ENCODE measurements around the gene TNXB.
"Not testable (repeated sequence)": the region's sequence is repeated elsewhere in the genome, so short reads cannot be mapped to it uniquely, and the experiment has no call there.

TNXB gene

GRCh38 chr6:32035283-32036013 is 73.7 kb downstream of the TNXB start:
- not testable (repeated sequence) for DNase-seq

DNA sequence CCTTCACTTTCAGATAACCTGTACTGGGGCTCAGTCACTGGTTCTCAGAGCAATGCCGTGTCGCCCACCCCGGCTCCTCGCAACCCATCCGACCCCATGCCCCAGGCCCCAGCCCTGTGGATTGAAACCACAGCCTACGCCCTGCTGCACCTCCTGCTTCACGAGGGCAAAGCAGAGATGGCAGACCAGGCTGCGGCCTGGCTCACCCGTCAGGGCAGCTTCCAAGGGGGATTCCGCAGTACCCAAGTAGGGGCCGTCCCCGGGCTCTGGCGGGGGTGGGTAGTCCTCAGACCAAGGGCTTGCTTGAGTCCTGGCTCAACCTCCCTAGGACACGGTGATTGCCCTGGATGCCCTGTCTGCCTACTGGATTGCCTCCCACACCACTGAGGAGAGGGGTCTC is 79.6 kb downstream of the TNXB start:
- DNase-seq, result not testable (repeated sequence)

DNA sequence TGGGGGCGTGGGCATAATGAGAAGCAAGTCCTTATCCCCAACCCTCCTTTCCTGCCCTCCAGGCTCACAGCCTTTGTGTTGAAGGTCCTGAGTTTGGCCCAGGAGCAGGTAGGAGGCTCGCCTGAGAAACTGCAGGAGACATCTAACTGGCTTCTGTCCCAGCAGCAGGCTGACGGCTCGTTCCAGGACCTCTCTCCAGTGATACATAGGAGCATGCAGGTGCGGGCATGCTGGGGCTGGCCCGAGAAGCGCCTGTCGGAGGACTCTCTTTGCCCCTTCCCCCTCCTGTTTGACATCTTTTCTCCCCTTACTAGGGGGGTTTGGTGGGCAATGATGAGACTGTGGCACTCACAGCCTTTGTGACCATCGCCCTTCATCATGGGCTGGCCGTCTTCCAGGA is 80.5 kb downstream of the TNXB start:
- DNase-seq, result not testable (repeated sequence)

- not testable (repeated sequence) for DNase-seq
Measured at GRCh38 chr6:32022100-32022499, 87.0 kb downstream of the TNXB start.

DNA sequence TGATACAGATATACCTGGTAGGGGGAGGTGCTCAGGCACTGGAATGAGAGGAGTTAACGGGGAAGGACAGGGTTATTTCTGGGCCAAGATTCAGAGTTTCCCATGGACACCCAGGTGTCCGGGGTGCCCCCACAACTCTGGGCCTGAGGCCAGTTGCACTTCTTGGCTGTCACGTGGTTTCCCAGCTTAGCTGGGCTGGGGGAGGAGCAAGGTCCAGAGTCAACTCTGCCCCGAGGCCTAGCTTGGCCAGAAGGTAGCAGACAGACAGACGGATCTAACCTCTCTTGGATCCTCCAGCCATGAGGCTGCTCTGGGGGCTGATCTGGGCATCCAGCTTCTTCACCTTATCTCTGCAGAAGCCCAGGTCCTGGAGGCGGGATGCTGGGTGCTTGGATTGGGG is 94.6 kb downstream of the TNXB start, which contains the start of gene C4B:
C4B (plus strand) TSS at position 249 of the 400 bp plus-strand sequence; CDS start at position 300, 51 bp downstream.
- not testable (repeated sequence) for DNase-seq

DNA sequence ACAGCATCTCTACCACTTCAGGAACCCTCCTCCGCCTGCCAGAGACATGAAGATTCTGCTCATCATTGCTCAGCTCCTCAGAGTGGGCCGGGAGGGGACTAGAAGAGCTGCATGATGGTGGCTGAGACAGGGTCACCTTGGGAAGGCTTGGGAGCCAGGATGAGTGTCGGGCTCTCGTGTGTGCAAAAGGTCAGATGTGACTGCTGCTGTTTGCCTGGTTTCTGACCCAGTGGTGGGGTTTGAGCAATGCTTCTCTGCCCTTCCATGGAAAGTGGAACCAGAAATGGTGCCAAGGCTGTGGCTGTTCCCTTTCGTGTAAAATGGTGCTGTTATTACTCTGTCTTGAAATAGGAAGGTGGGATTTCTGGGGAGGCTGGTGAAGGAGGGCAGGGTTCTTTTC is 95.4 kb downstream of the TNXB start:
- DNase-seq, result not testable (repeated sequence)

- DNase-seq, result not testable (repeated sequence)
Measured at GRCh38 chr6:32012941-32013617, 96.1 kb downstream of the TNXB start.

GRCh38 chr6:32010856-32011530 is 98.1 kb downstream of the TNXB start:
- not testable (repeated sequence) for DNase-seq

DNA sequence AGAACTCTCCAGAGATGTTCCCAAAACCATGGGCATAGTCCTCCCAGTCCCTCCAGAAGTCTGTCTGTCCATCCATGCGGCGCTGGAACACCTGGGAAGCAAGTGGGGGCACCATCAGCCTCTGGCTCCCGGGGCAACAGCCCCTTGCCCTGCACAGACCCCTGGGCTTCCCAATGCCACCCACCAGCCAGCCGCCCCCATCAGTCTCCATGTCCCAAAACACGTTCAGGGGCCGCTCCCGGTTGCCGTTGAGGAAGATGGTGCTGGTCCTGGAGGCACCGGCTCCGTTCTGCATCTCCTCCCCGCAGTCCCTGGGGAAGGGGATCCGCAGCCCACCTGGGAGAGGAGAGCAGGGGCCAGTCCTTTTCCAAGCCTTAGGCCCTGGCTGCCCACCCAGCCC is 99.6 kb downstream of the TNXB start:
- not testable (repeated sequence) for DNase-seq

DNA sequence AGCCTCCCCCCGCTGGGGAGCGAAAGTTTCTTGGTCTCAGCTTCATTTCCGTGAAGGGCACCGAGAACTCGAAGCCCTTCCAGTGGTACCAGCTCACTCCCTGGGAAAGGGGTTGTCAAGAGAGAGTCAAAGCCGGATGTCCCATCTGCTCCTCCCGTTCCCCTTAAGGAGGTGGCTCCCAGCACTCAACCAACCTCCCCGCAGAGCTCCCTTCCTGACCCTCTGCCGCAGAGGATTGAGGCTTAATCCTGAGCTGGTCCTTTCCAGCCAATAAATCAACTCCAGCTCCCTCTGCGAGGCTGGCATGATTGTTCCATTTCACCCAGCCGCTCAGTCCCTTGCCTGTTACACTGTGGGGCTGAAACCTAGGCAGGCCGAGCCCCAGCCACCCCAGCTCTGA is 100.5 kb downstream of the TNXB start:
- DNase-seq, result not testable (repeated sequence)

- DNase-seq, result not testable (repeated sequence)
Measured at GRCh38 chr6:32008037-32008436, 101.1 kb downstream of the TNXB start.

DNA sequence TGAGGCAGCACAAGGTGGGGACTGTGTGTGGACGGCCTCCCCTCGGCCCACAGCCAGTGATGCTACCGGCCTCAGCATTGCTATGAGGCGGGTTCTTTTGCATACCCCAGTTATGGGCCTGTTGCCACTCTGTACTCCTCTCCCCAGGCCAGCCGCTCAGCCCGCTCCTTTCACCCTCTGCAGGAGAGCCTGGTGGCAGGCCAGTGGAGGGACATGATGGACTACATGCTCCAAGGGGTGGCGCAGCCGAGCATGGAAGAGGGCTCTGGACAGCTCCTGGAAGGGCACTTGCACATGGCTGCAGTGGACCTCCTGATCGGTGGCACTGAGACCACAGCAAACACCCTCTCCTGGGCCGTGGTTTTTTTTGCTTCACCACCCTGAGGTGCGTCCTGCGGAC is 102.1 kb downstream of the TNXB start:
- not testable (repeated sequence) for DNase-seq

DNA sequence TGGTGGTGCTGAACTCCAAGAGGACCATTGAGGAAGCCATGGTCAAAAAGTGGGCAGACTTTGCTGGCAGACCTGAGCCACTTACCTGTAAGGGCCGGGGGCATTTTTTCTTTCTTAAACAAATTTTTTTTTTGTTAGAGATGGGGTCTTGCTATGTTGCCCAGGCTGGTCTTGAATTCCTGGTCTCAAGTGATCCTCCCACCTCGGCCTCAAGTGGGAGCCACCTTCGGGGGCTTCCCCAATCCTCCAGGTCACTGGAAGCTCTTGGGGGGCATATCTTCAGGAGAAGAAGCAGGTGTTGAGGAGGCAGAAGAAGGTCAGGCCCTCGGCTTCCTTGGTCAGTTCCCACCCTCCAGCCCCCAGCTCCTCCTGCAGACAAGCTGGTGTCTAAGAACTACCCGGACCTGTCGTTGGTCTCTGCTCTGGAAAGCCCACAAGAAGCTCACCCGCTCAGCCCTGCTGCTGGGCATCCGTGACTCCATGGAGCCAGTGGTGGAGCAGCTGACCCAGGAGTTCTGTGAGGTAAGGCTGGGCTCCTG is 103.1 kb downstream of the TNXB start:
- not testable (repeated sequence) for DNase-seq

- DNase-seq, result not testable (repeated sequence)
Measured at GRCh38 chr6:32005538-32005880, 103.6 kb downstream of the TNXB start.

DNA sequence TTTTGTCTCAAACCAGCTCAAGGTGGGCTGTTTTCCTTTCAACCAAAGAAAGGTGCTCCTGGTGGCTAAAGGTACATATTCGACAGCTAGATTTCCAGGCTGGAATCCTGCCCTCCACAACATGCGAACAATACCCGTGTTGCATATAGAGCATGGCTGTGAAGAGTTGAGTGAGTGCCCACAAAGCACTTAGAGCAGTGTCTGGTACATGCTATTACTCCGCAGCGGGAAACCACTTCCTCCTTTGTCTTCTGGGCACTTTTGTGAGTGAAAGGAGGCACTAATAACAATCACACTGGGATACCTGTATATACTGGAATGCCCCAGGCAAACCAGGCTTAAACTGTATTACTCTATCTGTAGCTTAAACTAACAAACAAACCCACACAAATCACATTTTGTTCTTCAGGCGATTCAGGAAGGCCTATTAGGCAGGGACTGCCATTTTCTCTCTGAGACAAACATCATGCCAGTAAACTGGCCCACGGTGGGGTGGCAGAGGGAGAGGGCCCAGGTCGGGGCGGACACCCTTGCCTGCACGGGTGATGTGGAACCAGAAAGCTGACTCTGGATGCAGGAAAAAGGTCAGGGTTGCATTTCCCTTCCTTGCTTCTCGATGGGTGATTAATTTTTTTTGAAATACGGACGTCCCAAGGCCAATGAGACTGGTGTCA is 104.1 kb downstream of the TNXB start:
- DNase-seq, result not testable (repeated sequence)

DNA sequence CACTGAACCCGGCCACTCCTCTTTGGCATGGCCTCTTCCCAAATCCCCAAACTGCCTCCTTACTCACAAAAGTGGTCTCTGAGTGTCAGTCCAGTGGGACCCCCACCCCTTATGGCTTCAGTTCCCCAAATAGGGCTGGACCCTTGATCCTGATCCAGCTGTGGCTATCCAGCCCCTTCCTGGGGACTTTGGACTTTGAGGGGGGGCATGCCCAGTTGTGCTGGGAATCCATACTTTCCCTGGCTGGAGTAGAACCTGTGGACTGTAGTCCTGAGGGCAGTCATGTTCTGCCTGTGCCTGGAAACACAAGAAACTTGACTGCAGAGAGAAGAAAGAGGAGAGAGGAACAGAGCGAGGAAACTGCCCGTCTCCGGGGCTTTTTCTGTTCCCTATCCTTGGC is 104.7 kb downstream of the TNXB start:
- DNase-seq, result not testable (repeated sequence)

- DNase-seq, result not testable (repeated sequence)
Measured at GRCh38 chr6:32003301-32003700, 105.8 kb downstream of the TNXB start.

DNA sequence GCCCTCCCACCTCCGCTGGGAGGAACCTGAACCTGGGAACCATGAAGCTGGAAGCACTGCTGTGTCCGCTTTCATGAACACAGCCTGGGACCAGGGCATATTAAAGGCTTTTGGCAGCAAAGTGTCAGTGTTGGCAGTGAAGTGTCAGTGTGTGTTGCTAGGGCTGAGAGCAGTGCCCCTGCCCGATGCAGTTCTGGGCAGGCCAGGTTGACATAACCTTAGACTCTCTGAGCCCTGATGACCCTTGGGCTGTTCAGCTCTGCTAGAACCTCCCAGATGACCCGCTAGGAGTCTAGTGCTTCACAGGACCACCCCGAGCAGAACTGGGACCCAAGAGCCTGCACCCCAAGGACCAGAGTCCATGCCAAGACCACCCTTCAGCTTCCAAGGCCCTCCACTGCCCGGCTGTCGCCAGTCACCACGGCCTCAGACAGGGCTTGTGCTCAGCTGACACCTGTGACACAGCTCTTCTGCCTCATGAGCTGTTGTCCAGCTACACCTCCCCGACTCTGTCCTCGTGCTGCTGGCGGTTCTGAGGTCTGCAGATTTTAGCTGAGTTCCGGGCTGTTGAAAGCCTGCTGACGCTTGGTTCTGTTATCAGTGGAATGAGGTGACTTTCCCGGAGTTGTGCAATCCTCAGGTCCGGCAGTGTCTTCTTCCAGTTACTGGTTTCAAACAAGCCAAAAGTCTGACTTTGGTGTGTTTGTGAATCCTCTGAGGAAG is 106.4 kb downstream of the TNXB start:
- not testable (repeated sequence) for DNase-seq

DNA sequence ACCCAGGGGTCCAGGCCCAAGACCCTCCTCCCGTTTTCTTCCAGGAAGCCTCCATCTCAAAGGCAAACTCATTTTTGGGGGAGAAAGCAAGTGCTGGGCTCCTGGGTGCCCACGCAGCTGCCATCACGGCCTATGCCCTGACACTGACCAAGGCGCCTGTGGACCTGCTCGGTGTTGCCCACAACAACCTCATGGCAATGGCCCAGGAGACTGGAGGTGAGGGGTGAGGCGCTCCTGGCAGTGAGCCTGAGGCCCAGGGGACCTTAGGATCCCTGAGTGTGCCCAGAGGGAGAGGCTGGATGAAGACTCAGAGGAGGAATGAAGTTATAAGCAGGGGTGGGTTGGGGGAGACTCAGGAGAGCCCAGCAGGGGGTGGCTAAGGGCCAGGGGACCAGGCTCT is 112.8 kb downstream of the TNXB start:
- DNase-seq, result not testable (repeated sequence)

GRCh38 chr6:31994421-31994820 is 114.7 kb downstream of the TNXB start:
- DNase-seq, result not testable (repeated sequence)
